Measurements from ENCODE around the gene STKLD1.

DNA sequence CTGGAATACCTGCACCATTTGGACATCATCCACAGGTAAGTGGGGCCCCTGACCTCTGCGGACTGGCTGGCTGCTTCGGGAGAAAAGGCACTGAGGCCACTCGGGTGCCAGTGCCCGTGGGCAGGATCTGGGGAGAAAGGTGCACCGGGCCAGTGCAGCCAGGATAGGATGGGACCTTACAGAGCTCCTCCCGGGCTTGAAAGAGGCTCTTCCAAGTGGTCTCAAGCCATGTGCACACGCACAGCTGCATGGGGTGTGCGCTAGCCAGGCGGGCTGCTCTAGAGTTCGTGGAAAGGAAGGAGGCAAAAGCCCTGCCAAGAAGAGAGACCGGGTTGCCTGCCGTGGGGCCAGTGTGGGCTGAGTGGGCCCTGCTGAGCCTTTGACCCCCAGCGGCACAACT, 13.4 kb downstream of the STKLD1 start:
- TF ChIP-seq, protein P1, sequence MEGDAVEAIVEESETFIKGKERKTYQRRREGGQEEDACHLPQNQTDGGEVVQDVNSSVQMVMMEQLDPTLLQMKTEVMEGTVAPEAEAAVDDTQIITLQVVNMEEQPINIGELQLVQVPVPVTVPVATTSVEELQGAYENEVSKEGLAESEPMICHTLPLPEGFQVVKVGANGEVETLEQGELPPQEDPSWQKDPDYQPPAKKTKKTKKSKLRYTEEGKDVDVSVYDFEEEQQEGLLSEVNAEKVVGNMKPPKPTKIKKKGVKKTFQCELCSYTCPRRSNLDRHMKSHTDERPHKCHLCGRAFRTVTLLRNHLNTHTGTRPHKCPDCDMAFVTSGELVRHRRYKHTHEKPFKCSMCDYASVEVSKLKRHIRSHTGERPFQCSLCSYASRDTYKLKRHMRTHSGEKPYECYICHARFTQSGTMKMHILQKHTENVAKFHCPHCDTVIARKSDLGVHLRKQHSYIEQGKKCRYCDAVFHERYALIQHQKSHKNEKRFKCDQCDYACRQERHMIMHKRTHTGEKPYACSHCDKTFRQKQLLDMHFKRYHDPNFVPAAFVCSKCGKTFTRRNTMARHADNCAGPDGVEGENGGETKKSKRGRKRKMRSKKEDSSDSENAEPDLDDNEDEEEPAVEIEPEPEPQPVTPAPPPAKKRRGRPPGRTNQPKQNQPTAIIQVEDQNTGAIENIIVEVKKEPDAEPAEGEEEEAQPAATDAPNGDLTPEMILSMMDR (IDR thresholded peaks at IDR 0.05) = no peak
- TF ChIP-seq POLR2AphosphoS5 (IDR thresholded peaks at IDR 0.05) = no peak

Measured in gastroesophageal sphincter (tissue), 3 donors.